CD4-positive, alpha-beta T cell treated with Interleukin-6 for 4 hours (primary cell): ENCODE data around the gene PAX7.
"Not testable (repeated sequence)": the region's sequence is repeated elsewhere in the genome, so short reads cannot be mapped to it uniquely, and the experiment has no call there.

ENCODE experiments used
- DNase-seq: peaks from one replicate; pipeline ENCODE4 v3.0.0-alpha.2; 2020; ENCODE audit warnings: mixed read lengths

Gene PAX7

GRCh38 chr1:18667333-18667732, 36.7 kb downstream of the PAX7 start:
- DNase-seq, result no peak

GRCh38 chr1:18668046-18668445, 37.4 kb downstream of the PAX7 start:
- no peak for DNase-seq

DNA sequence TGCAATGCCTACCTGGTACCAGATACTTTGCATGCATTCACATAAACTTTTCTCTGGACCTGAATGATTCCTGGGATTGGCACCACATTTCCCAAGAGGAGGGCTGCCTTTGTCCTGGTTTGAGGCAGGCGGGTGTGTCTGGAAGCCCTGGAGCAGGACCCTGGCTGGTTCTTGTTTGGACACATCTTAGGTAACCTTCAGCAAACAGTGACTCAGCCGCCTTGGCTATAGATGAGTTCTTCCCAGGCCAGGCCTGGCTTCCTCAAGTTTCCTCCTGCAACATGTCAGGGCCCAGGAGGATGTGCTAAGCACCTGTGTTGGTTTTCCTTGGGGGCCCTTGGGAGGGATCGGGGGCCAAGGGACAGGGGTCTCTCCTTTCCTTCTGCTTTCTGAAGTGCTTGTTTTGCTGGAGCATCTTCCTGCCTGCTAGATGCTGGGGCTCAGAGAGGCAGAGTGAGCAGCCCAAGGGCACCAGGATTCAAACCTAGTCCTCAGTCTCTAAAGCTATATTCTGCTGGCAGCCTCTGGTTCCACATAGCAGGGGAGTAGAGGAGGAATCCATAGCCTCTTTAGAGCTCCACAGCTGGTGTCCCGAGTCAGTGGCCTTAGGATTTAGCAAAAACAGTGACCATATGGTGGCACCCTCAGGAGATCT, 38.2 kb downstream of the PAX7 start:
- no peak for DNase-seq

GRCh38 chr1:18670121-18670867, 39.6 kb downstream of the PAX7 start:
- DNase-seq, result no peak

DNA sequence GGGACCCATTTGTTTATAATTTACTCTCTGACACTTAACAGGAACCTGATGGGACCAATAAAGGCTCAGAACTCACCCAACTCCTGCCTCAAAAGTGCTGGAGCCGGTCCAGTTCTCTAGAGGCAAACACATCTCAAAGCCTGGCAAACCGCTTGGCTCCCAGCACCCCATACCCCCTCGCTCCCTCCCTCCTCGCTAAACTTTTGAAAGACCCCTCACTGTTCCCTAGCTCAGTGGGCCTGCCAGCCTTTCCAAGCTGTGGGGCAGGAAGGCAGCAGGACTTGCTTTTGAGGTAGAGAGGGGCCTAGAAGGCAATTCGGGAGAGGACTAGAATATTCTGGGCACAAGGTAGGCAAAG, 40.2 kb downstream of the PAX7 start:
- no peak for DNase-seq

- no peak for DNase-seq
Observed at GRCh38 chr1:18673976-18674375, 43.3 kb downstream of the PAX7 start.

DNA sequence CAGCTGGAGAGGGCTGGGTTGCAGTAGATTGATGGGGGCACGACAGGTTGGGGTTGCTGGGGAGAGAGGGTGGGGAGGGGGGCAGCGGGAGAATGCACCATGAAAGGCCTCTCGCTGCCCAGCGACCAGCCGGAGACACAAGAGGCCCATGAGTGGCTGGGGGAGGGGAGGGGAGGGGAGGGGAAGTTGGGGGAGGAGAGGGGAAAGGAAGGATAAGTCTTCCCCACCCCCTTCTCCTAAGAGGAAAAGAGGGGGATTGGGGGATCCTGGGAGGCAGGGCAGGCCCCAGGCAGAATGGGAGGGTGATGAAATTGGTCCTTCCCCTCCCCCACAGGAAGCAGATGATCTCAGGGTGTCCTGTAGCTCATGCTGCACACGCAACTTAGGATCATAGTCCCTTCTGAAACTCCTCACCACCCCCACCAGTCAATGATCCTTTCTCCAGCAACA, 45.7 kb downstream of the PAX7 start:
- DNase-seq, result no peak

DNA sequence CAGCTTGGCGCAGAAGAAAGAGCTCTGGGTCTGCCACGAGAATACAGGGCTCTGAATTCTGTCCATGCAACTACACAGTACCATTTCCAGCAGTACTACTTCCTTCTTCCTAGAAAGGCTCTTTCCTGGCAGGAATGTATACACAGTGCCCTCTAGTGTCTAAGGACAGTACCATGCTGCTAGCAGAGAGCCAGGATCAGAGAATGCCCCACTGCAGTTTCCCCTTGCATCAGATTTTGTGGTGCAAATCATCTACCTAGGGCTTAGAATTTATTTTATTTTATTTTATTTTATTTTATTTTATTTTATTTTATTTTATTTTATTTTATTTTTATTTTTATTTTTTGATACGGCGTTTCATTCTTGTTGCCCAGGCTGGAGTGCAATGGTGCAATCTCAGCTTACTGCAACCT, 50.8 kb downstream of the PAX7 start:
- DNase-seq, result peak; percentile 22

DNA sequence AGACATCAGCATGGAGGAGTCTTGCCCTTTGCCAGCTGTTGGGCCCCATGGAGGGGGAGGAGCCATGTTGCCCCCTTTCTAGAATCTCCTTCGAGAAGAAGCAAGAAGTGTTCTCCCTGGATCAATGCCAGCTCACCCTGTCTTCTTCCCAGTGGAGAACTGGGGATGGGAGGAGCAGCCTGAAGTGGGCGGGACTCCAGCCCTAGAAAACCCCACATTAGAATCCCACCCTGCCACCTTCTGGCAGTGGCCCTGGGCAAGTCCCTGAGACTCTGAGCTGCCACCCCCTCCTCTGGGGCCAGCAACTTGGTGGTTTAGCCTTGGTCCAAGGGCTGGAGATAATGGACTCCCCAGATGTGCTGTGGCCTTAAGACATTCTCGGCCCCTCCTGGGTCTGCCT, 51.7 kb downstream of the PAX7 start:
- DNase-seq, result no peak

DNA sequence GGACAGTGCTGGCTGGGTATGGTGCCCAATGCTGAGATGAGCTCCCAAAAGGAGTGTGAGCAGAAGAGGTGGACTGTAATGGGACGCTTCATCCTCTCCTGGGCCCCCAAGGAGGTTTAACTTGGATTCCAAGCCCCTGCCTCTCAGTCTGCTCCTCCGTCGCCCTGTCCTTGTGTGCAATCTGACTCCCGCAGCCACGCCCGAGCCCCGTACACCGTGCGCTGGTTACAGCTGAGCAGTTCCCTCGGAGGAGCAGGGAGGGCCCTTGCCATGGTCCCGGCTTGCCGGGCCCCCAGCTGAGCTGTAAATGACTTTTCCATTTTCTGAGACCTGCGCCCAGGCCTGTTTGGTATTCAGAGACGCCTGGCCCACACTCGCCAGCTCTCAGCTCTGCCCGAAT, 53.7 kb downstream of the PAX7 start:
- DNase-seq, result no peak

DNA sequence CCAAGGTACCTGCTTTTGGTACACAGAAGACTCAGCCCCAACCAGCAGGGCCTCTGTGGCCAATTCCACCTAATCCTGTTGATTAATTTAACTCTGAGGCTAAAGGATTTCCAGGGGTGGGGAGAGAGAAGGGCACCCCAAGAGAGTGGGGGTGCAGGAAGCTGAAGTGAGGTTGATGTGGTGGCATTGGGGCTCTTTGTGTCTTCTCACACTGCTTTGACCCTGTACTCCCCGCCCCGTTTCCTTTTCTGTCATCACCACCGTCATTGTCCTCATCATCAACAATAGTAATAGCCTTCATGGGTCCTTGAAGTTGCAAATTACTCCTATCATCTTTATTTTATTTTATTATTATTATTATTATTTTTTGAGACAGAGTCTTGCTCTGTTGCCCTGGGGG, 55.9 kb downstream of the PAX7 start:
- DNase-seq, result no peak

DNA sequence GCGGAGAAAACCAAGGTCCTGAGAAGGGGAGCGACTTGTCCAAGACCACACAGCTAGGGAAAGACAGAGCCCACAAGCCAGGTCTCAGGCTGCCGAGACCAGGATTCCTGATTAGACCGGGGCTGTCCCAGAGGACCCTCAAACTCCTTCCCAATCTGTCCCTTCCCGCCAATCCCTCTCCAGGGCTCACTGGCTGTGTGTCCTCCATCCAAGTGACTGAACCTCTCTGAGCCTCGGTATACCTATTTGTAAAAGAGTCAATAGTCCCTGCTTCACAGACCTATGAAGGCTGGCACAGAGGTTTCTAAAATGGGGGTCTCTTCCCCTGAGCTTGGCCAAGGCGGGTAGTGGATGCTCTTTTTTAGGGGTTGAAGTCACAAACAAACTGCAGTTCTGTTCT, 56.6 kb downstream of the PAX7 start:
- DNase-seq, result no peak

- DNase-seq, result no peak
Observed at GRCh38 chr1:18691648-18692047, 61.0 kb downstream of the PAX7 start.

DNA sequence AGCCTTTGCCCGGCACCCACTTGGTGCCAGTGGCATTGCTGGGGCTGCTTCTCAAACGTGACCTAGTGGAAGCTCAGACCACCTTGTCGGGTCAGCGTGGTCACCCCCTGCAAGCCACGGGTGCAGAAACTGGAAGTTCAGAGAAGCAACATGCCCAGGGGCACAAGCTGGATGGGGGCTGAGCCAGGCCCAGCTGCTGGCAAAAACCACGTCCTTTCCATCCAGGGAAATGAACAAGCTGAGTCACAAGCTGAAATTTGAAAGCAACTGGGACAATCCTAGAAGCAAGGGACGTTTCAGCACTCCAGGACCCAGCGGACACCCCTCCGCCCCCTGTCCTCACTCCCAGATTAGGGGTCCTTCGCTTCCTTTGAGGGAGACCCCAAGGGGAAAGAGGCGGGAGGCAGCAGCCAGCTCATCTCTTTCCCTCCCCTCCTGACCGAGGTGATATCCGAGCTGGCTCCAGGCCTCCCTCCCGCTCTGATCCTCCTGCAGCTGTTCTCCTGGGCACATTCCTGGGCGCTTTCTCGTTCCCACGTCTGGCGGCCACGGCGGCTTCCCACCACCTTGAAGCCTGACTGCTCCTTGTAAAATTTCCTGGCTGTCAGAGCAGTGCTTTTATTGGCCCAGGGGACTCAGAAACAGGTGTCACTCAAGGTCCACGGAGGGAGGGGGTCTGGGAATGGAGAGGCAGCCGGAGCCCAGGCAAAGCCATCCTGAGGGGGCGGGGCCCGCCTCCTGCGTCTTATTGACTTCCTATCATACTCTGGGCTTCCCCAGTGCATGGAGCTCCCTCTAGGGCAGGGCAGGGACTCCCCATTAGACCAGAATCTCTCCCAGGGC, 62.8 kb downstream of the PAX7 start:
- no peak for DNase-seq

GRCh38 chr1:18694289-18694688, 63.6 kb downstream of the PAX7 start:
- DNase-seq, result not testable (repeated sequence)

GRCh38 chr1:18697541-18697940, 66.9 kb downstream of the PAX7 start:
- DNase-seq, result no peak

DNA sequence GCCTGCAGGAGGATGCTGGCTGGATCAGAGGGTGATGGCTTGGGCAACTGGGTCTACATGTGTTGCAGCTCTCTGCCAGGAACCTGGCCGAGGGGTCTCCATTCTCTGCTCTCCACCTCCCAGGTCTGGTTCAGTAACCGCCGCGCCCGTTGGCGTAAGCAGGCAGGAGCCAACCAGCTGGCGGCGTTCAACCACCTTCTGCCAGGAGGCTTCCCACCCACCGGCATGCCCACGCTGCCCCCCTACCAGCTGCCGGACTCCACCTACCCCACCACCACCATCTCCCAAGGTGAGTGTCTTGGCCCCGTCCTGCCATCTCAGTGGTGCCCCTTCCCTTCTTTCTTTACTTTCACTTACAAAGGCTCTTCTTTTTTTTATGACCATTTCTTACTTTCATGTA, 69.9 kb downstream of the PAX7 start:
- no peak for DNase-seq

GRCh38 chr1:18701183-18701582, 70.5 kb downstream of the PAX7 start:
- DNase-seq, result no peak

DNA sequence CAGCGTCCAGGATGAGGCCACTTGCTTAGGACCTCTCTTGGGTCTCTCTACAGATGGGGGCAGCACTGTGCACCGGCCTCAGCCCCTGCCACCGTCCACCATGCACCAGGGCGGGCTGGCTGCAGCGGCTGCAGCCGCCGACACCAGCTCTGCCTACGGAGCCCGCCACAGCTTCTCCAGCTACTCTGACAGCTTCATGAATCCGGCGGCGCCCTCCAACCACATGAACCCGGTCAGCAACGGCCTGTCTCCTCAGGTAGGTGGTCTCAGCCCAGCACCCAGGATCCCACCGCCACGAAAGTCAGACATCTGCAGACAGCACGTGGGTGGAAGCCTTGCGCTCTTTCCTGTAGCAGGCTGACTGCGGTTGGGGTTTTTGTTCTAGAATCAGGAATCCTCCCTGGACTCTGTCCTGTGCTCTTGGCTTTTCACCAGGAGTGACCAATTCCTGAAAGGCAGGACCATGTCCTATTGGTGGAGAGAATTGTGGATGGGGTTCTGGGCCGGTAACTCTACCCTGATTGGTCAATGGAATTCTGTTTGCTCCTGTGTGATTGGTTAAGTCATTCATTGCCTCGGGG, 72.5 kb downstream of the PAX7 start:
- no peak for DNase-seq

DNA sequence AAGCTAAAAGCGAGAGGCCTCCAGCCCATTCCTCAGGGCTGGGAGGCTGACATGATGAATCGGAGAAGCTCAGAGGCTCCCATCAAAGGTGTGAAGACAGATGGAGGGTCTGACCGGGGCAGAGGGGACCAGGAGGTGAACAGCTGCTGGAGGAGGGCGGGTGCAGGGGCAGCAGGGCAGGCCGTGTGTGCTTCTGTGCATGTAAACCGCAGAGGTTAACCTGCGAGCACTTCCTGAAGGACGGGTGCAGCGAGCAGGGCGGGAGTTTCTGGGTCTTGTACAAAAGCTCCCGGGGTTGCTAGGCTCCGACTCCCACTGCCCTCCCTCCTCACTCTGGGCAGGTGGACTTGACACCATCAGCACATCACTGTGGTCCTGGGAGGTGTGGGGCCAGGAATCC, 75.2 kb downstream of the PAX7 start:
- DNase-seq, result no peak

- no peak for DNase-seq
Observed at GRCh38 chr1:18707696-18708257, 77.1 kb downstream of the PAX7 start.

- DNase-seq, result no peak
Observed at GRCh38 chr1:18710002-18710401, 79.4 kb downstream of the PAX7 start.

GRCh38 chr1:18711003-18711402, 80.4 kb downstream of the PAX7 start:
- no peak for DNase-seq
